Parathyroid adenoma (tissue), 2 donors: ENCODE results near the gene PCDH9.

ENCODE experiments used
- H2AFZ ChIP-seq: fragments of 300-600 bp; sonication (generic); one replicate; pipeline ENCODE4 v1.7.0; 2017; ENCODE audit warnings: antibody characterized with exemption, mild to moderate bottlenecking
- H3K27ac ChIP-seq: fragments of 300-600 bp; sonication (generic); one replicate; pipeline ENCODE4 v1.7.0; 2017
- H3K27me3 ChIP-seq: fragments of 300-600 bp; sonication (generic); one replicate; pipeline ENCODE4 v1.7.0; 2017; ENCODE audit warnings: low read length; ENCODE audit not compliant: control insufficient read depth, insufficient read depth
- H3K36me3 ChIP-seq: fragments of 300-600 bp; sonication (generic); one replicate; pipeline ENCODE4 v1.7.0; 2017; ENCODE audit warnings: low read length; ENCODE audit not compliant: control insufficient read depth, insufficient read depth
- H3K4me1 ChIP-seq: fragments of 300-600 bp; sonication (generic); one replicate; pipeline ENCODE4 v1.7.0; 2017; ENCODE audit warnings: control low read depth
- H3K4me2 ChIP-seq: fragments of 300-600 bp; sonication (generic); one replicate; pipeline ENCODE4 v1.7.0; 2017; ENCODE audit warnings: low read length
- H3K4me3 ChIP-seq: fragments of 300-600 bp; sonication (generic); one replicate; pipeline ENCODE4 v1.7.0; 2017; ENCODE audit warnings: low read depth, low read length
- H3K79me2 ChIP-seq: fragments of 300-600 bp; sonication (generic); one replicate; pipeline ENCODE4 v1.7.0; 2017; ENCODE audit warnings: control low read depth
- H3K9ac ChIP-seq: fragments of 300-600 bp; sonication (generic); one replicate; pipeline ENCODE4 v1.7.0; 2017; ENCODE audit warnings: mild to moderate bottlenecking
- H3K9me3 ChIP-seq: fragments of 300-600 bp; sonication (generic); one replicate; pipeline ENCODE4 v1.7.0; 2017; ENCODE audit warnings: low read length; ENCODE audit not compliant: control insufficient read depth
- TF ChIP-seq, protein P1 (sequence below): fragments of 300-600 bp; sonication (generic); IDR thresholded peaks from one replicate; pipeline ENCODE4 v1.7.0; 2017; ENCODE audit warnings: antibody characterized with exemption, mild to moderate bottlenecking
- donor health status: primary hyperparathyroidism.

PCDH9 gene

DNA sequence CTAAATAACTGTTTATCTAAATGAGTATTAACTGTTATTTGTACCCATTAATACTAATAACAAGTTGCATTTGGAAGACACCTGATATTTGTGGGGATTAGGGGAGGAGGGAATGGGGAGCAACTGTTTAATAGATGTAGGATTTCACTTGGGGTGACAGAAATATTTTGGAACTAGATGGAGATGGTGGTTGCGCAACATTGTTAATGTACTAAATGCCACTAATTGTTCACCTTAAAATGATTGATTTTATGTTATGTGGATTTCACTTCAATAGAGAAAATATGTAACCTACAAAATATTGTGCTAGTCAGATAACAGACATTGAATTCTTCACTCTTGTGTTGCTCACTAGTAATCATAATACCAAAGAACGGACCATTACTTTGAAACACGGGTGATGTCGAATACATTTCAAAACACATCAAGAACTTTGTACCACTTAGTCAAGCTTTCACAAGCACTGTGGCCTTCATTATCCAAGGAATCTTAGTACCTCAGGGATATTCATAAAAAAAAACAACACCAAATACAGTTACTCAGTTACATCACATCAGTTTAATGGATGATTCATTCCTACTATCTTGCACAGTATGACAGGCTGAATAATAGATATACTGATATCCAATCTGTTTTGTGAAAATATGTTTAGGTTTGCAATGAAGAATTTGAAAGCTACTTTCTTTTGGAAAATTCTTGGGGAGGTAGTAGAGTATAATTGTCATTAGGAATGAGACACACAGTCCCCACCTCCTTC is 721.8 kb downstream of the PCDH9 start:
- Histone ChIP-seq H3K36me3 (no peaks in the 10 kb centered on the region), H3K4me2 (no peak overlapping the region), H3K79me2 (no peaks in the 10 kb centered on the region), H3K9ac (no peak overlapping the region), H3K27ac (no peak overlapping the region), H3K9me3 (no peaks in the 10 kb centered on the region), H3K4me3 (no peak overlapping the region), H3K27me3 (no peaks in the 10 kb centered on the region), H3K4me1 (no peaks in the 10 kb centered on the region), H2AFZ (no peak overlapping the region)
- TF ChIP-seq, protein P1, sequence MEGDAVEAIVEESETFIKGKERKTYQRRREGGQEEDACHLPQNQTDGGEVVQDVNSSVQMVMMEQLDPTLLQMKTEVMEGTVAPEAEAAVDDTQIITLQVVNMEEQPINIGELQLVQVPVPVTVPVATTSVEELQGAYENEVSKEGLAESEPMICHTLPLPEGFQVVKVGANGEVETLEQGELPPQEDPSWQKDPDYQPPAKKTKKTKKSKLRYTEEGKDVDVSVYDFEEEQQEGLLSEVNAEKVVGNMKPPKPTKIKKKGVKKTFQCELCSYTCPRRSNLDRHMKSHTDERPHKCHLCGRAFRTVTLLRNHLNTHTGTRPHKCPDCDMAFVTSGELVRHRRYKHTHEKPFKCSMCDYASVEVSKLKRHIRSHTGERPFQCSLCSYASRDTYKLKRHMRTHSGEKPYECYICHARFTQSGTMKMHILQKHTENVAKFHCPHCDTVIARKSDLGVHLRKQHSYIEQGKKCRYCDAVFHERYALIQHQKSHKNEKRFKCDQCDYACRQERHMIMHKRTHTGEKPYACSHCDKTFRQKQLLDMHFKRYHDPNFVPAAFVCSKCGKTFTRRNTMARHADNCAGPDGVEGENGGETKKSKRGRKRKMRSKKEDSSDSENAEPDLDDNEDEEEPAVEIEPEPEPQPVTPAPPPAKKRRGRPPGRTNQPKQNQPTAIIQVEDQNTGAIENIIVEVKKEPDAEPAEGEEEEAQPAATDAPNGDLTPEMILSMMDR: no peak

DNA sequence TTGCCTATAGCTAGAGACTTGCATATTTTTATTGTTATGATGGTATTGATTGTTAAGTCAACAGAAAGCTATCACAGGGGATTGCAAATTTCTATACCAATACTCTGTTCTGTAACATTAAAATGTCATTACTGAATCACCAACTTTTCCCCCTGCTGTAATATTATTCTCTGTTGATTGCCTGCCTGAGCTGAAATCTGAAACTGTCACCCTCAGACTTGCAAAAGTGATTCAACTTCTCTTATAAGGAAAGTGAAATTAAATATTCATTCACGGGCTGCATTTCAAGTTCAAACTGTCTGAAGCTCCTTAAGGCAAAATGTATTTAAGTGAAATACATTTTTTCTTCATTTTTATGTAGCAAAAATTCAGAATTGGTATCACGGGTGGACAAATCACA is 723.2 kb downstream of the PCDH9 start:
- TF ChIP-seq, protein P1: no peak
- no peaks in the 10 kb centered on the region for H3K4me1 ChIP-seq
- H3K4me2 ChIP-seq: no peak overlapping the region
- H3K4me3 ChIP-seq: no peak overlapping the region
- no peak overlapping the region for H2AFZ ChIP-seq
- no peaks in the 10 kb centered on the region for H3K9me3 ChIP-seq
- no peak overlapping the region for H3K9ac ChIP-seq
- H3K79me2 ChIP-seq: no peaks in the 10 kb centered on the region
- no peaks in the 10 kb centered on the region for H3K27me3 ChIP-seq
- no peak overlapping the region for H3K27ac ChIP-seq
- no peaks in the 10 kb centered on the region for H3K36me3 ChIP-seq

DNA sequence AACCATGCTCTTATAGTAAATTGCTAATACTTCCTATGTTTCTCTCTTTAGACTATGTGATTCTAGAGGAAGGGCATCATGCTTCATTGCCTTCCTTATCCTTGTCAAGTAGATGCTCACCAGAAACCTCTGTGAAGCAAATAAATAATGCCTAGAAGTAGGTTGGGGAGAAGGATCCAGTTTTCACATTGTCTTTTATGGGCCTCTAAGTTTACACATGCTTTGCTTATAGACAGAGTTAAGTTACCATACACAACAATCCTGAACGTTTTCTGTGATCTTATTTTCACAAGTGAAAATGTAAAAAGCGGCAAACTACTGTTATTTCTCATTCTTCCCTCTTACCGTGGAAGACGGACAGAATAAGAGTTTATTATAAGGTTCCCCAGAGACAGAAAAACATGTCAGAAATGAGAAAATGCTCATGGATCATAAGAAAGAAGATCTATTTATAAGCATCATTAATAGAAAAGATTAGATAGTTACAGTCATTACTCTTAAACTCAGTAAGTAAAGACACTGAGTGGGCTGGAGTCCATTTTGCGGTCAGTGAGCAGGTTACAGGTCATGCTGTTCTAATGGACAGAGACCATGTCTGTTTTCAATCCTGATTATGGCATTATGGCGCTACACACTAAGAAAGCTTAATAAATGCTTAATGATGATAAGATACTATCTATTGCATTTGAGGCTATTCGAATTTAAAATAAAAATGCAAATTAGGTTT is 723.9 kb downstream of the PCDH9 start:
- Histone ChIP-seq H3K36me3 (no peaks in the 10 kb centered on the region), H3K9me3 (no peaks in the 10 kb centered on the region), H3K79me2 (no peaks in the 10 kb centered on the region), H3K9ac (no peak overlapping the region), H3K27ac (no peak overlapping the region), H3K4me3 (no peak overlapping the region), H3K27me3 (no peaks in the 10 kb centered on the region), H2AFZ (no peak overlapping the region), H3K4me1 (no peaks in the 10 kb centered on the region), H3K4me2 (no peak overlapping the region)
- TF ChIP-seq, protein P1: no peak

DNA sequence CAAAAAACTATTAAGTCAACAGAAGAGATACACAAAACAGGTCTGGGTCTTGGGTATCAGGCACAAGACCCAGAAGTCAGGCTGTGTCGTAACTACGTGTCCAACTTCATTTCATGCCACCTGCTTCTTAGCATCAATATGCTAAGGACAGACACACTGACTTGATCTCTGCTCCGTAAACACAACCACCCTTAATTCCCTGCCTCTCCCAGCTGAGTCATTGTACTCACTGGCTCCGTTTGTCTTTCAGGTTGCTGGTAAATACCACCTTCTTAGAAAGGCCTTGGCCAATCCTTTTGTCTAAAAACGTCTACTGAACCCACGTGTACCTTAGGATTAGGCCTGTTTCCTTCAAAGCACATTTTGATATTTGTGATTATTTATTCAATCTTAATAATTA is 726.2 kb downstream of the PCDH9 start:
- H3K4me1 ChIP-seq: no peaks in the 10 kb centered on the region
- H3K9ac ChIP-seq: no peak overlapping the region
- no peak overlapping the region for H3K4me2 ChIP-seq
- no peaks in the 10 kb centered on the region for H3K9me3 ChIP-seq
- no peak overlapping the region for H3K4me3 ChIP-seq
- no peak overlapping the region for H2AFZ ChIP-seq
- H3K27me3 ChIP-seq: no peaks in the 10 kb centered on the region
- TF ChIP-seq, protein P1: no peak
- no peak overlapping the region for H3K27ac ChIP-seq
- H3K79me2 ChIP-seq: no peaks in the 10 kb centered on the region
- no peaks in the 10 kb centered on the region for H3K36me3 ChIP-seq
